ENCODE results near the gene C22orf15. TPM values are rescaled to one million over a fixed set of nuclear protein-coding genes. Genes with fewer than 3 reads are reported as not detected.

Gene C22orf15
- total RNA-seq, 2 donors from 2014 or later, result not detected

DNA sequence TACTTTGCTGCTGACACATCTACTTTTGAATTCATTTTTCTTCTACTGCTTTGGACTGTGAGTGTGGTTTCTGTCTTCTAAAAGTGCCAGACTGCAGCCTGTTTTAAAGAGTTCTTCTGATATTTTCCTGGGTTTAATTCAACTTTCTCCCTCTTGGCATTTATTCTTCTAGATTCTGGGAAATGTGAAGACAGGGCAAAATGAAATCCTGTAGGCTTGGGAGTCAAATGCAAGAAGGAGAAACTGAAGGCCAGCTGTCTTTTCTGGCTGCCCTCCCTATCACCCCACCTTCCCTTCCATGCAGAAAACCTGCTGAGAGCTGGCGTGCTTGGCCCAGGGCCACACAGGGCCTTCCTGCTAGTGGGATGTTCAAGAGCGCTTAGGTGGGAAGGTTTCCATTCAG is 19.5 kb upstream of the C22orf15 start:
- Histone ChIP-seq H3K27me3 (replicated peaks; ENCODE audit: insufficient read depth) (no peaks in the 10 kb centered on the region), H3K4me3 (no peak overlapping the region), H3K9me3 (no peaks in the 10 kb centered on the region), H3K4me1 (replicated peaks) (no peaks in the 10 kb centered on the region), H3K36me3 (peaks cover 9 to 19% of the 10 kb centered on the region in 2 donors), H3K27ac (no peak overlapping the region)
- TF ChIP-seq POLR2A (IDR thresholded peaks at IDR 0.05) (no peak), POLR2AphosphoS5 (IDR thresholded peaks at IDR 0.05) (no peak)
- TF ChIP-seq, protein P1, sequence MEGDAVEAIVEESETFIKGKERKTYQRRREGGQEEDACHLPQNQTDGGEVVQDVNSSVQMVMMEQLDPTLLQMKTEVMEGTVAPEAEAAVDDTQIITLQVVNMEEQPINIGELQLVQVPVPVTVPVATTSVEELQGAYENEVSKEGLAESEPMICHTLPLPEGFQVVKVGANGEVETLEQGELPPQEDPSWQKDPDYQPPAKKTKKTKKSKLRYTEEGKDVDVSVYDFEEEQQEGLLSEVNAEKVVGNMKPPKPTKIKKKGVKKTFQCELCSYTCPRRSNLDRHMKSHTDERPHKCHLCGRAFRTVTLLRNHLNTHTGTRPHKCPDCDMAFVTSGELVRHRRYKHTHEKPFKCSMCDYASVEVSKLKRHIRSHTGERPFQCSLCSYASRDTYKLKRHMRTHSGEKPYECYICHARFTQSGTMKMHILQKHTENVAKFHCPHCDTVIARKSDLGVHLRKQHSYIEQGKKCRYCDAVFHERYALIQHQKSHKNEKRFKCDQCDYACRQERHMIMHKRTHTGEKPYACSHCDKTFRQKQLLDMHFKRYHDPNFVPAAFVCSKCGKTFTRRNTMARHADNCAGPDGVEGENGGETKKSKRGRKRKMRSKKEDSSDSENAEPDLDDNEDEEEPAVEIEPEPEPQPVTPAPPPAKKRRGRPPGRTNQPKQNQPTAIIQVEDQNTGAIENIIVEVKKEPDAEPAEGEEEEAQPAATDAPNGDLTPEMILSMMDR (IDR thresholded peaks at IDR 0.05), result no peak
- no peak for DNase-seq (ENCODE audit: low spot score)
- intact Hi-C loops (cut with DNase I), result no loop called here
- WGBS, result 57% methylated on average over 2 of the region's 2 CpGs

DNA sequence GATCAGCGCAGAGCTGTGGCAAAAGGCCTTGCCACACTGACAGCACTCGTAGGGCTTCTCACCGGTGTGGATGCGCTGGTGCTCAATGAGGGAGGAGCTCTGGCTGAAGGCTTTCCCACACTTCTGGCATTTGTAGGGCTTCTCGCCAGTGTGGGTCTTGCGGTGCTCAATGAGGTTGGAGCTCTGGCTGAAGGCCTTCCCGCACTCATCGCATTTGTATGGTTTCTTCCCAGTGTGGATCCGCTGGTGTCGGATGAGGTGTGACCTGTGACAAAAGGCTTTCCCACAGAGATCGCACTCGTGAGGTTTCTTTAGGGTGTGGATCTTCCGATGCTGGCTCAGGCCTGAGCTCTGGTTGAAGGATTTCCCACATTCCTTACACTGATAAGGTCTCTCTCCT is 18.8 kb upstream of the C22orf15 start:
- Histone ChIP-seq H3K36me3 (peaks cover 9 to 19% of the 10 kb centered on the region in 2 donors), H3K4me3 (no peak overlapping the region), H3K9me3 (no peaks in the 10 kb centered on the region), H3K4me1 (replicated peaks) (no peaks in the 10 kb centered on the region), H3K27me3 (replicated peaks; ENCODE audit: insufficient read depth) (no peaks in the 10 kb centered on the region), H3K27ac (no peak overlapping the region)
- TF ChIP-seq POLR2AphosphoS5 (IDR thresholded peaks at IDR 0.05) (no peak), POLR2A (IDR thresholded peaks at IDR 0.05) (no peak)
- TF ChIP-seq, protein P1 (IDR thresholded peaks at IDR 0.05), result no peak
- WGBS, result 96% methylated on average over 13 of the region's 13 CpGs
- no peak for DNase-seq (ENCODE audit: low spot score)
- intact Hi-C loops (cut with DNase I), result no loop called here

DNA sequence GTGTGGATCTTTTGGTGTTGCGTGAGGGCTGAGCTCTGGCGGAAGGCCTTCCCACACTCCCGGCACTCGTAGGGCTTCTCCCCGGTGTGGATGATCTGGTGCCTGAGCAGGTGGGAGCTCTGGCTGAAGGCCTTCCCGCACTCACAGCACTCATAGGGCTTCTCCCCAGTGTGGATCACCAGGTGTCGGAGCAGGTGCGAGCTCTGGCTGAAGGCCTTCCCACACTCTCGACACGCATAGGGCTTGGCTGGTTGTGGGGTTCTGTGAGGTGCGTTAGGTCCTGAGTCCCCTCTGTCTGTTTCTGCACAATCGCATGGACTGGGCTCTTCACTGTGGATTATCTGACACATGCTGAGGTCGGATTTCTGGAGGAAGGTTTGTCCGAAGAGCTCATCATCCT is 18.3 kb upstream of the C22orf15 start:
- Histone ChIP-seq H3K9me3 (no peaks in the 10 kb centered on the region), H3K27me3 (replicated peaks; ENCODE audit: insufficient read depth) (no peaks in the 10 kb centered on the region), H3K27ac (no peak overlapping the region), H3K36me3 (peaks cover 9 to 19% of the 10 kb centered on the region in 2 donors), H3K4me3 (no peak overlapping the region), H3K4me1 (replicated peaks) (no peaks in the 10 kb centered on the region)
- no peak for DNase-seq (ENCODE audit: low spot score)
- 96% methylated on average over 14 of the region's 14 CpGs for WGBS
- TF ChIP-seq POLR2AphosphoS5 (IDR thresholded peaks at IDR 0.05), result no peak
- TF ChIP-seq, protein P1 (IDR thresholded peaks at IDR 0.05), result no peak
- TF ChIP-seq POLR2A (IDR thresholded peaks at IDR 0.05), result no peak
- intact Hi-C loops (cut with DNase I), result no loop called here

DNA sequence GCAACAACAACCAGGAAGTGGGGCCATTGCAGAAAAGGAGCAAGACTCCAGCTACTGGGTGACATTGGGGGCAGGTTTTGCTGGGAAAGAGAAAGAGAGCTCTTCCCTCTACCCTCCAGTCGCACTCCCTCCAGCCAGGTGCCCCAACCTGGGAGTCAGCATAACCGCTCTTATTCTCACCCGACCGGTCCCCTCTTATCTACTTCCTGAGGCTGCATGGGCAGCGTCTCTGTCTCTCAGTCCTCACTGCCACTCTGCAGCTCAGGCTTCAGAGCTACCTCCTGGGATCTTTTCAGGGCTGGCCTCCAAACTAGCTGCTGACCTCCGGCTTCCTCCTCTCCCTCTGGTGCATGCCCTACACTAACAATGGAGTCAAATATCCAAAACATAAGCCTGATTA is 17.0 kb upstream of the C22orf15 start:
- no peak overlapping the region for H3K4me3 ChIP-seq
- no peaks in the 10 kb centered on the region for H3K27me3 ChIP-seq (replicated peaks; ENCODE audit: insufficient read depth)
- intact Hi-C loops (cut with DNase I), result no loop called here
- H3K9me3 ChIP-seq, result no peaks in the 10 kb centered on the region
- peaks cover 9 to 19% of the 10 kb centered on the region in 2 donors for H3K36me3 ChIP-seq
- no peaks in the 10 kb centered on the region for H3K4me1 ChIP-seq (replicated peaks)
- WGBS, result 75% methylated on average over 6 of the region's 6 CpGs
- no peak overlapping the region for H3K27ac ChIP-seq
- TF ChIP-seq, protein P1 (IDR thresholded peaks at IDR 0.05), result no peak
- TF ChIP-seq POLR2A (IDR thresholded peaks at IDR 0.05), result no peak
- TF ChIP-seq POLR2AphosphoS5 (IDR thresholded peaks at IDR 0.05), result no peak
- no peak for DNase-seq (ENCODE audit: low spot score)

DNA sequence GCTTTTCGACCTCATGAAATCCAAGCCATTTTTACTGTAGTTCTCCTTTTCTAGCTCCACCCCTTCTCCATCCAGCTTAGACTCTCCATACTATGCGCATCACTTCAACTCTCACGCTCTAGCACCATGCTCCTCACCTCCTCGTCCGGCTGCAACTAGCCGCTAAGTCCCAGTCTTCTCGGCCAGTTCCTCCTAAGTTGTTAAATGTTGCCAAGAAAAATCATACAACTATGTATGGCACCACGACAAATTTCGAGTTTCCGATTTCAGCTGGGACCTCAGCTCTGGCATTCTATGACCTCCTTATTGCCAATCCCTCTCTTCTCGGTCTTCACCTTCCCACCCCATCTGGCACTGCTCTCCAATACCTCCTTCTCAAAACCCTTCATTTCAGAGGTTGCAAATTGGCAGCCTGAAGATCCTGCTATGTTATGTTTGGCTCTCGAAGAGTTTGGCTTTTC is 12.9 kb upstream of the C22orf15 start:
- peaks cover 2% of the 10 kb centered on the region for H3K4me1 ChIP-seq (replicated peaks)
- no peak for DNase-seq (ENCODE audit: low spot score)
- whole genome bisulfite sequencing, result 33% methylated on average over 12 of the region's 12 CpGs
- no peaks in the 10 kb centered on the region for H3K27me3 ChIP-seq (replicated peaks; ENCODE audit: insufficient read depth)
- H3K27ac ChIP-seq, result no peak overlapping the region
- peaks cover 0 to 4% of the 10 kb centered on the region in 2 donors for H3K36me3 ChIP-seq
- no peaks in the 10 kb centered on the region for H3K9me3 ChIP-seq
- intact Hi-C loops (cut with DNase I), result no loop called here
- H3K4me3 ChIP-seq, result peak overlapping the region; percentile 66 to 80
- no peak for TF ChIP-seq POLR2A (IDR thresholded peaks at IDR 0.05)
- TF ChIP-seq, protein P1 (IDR thresholded peaks at IDR 0.05), result no peak
- TF ChIP-seq POLR2AphosphoS5 (IDR thresholded peaks at IDR 0.05), result no peak
